ENCODE data around the gene TPK1. TPM values are rescaled to one million over a fixed set of nuclear protein-coding genes. Genes with fewer than 3 reads are reported as not detected.

Gene TPK1
- total RNA-seq, 1 donor from 2014 or later = 14.5 TPM

GRCh38 chr7:144776447-144776846 lies 59.4 kb downstream of the TPK1 start:
- H3K79me2 ChIP-seq (ENCODE audit: low read depth) = no peaks in the 10 kb centered on the region
- H3K4me1 ChIP-seq = no peaks in the 10 kb centered on the region
- no peaks in the 10 kb centered on the region for H3K27me3 Mint-ChIP-seq (ENCODE audit: insufficient read depth, low read depth)
- peaks cover 3% of the 10 kb centered on the region for H3K9me3 Mint-ChIP-seq
- TF ChIP-seq EZH2 (IDR thresholded peaks at IDR 0.05) = no peak
- TF ChIP-seq CTCF (IDR thresholded peaks at IDR 0.05) = no peak
- TF ChIP-seq EZH2phosphoT487 (IDR thresholded peaks at IDR 0.05) = no peak
- no peak overlapping the region for H3K27ac ChIP-seq
- H3K9ac ChIP-seq = no peak overlapping the region
- no peaks in the 10 kb centered on the region for H3K36me3 Mint-ChIP-seq
- no peak for DNase-seq (ENCODE audit: low spot score)
- H3K9me3 ChIP-seq (ENCODE audit: low read depth) = no peaks in the 10 kb centered on the region
- H3K36me3 ChIP-seq = no peaks in the 10 kb centered on the region
- no peak overlapping the region for H3K4me2 ChIP-seq
- no peak overlapping the region for H3K4me3 ChIP-seq
- no peak overlapping the region for H2AFZ ChIP-seq (replicated peaks)
- no peaks in the 10 kb centered on the region for H3K4me1 Mint-ChIP-seq
- no peaks in the 10 kb centered on the region for H3K27me3 ChIP-seq
- H3K27ac Mint-ChIP-seq = no peak overlapping the region
- no peaks in the 10 kb centered on the region for H4K20me1 ChIP-seq (ENCODE audit: low read depth)
- no peak overlapping the region for H3K4me3 Mint-ChIP-seq
- peaks cover 5% of the 10 kb centered on the region for H3F3A ChIP-seq (ENCODE audit: low read depth)

GRCh38 chr7:144775749-144776148 lies 60.1 kb downstream of the TPK1 start:
- H3K4me1 ChIP-seq = no peaks in the 10 kb centered on the region
- Mint-ChIP-seq H3K9me3 (peaks cover 3% of the 10 kb centered on the region), H3K36me3 (no peaks in the 10 kb centered on the region), H3K27ac (no peak overlapping the region), H3K27me3 (ENCODE audit: insufficient read depth, low read depth) (no peaks in the 10 kb centered on the region), H3K4me1 (no peaks in the 10 kb centered on the region), H3K4me3 (no peak overlapping the region)
- peaks cover 5% of the 10 kb centered on the region for H3F3A ChIP-seq (ENCODE audit: low read depth)
- H3K27ac ChIP-seq = no peak overlapping the region
- H3K4me2 ChIP-seq = no peak overlapping the region
- no peaks in the 10 kb centered on the region for H3K79me2 ChIP-seq (ENCODE audit: low read depth)
- no peak for DNase-seq (ENCODE audit: low spot score)
- no peaks in the 10 kb centered on the region for H3K9me3 ChIP-seq (ENCODE audit: low read depth)
- no peak overlapping the region for H2AFZ ChIP-seq (replicated peaks)
- no peaks in the 10 kb centered on the region for H4K20me1 ChIP-seq (ENCODE audit: low read depth)
- H3K4me3 ChIP-seq = no peak overlapping the region
- no peak for TF ChIP-seq EZH2 (IDR thresholded peaks at IDR 0.05)
- TF ChIP-seq CTCF (IDR thresholded peaks at IDR 0.05) = no peak
- no peak for TF ChIP-seq EZH2phosphoT487 (IDR thresholded peaks at IDR 0.05)
- no peaks in the 10 kb centered on the region for H3K36me3 ChIP-seq
- no peaks in the 10 kb centered on the region for H3K27me3 ChIP-seq
- no peak overlapping the region for H3K9ac ChIP-seq

GRCh38 chr7:144771927-144772326 lies 63.9 kb downstream of the TPK1 start:
- no peaks in the 10 kb centered on the region for H3K9me3 ChIP-seq (ENCODE audit: low read depth)
- H2AFZ ChIP-seq (replicated peaks) = no peak overlapping the region
- H3K79me2 ChIP-seq (ENCODE audit: low read depth) = no peaks in the 10 kb centered on the region
- Mint-ChIP-seq H3K4me1 (peaks cover 4% of the 10 kb centered on the region), H3K9me3 (no peaks in the 10 kb centered on the region), H3K36me3 (no peaks in the 10 kb centered on the region), H3K27me3 (ENCODE audit: insufficient read depth, low read depth) (no peaks in the 10 kb centered on the region), H3K27ac (no peak overlapping the region), H3K4me3 (no peak overlapping the region)
- H3K4me2 ChIP-seq = no peak overlapping the region
- no peaks in the 10 kb centered on the region for H3K4me1 ChIP-seq
- DNase-seq (ENCODE audit: low spot score) = no peak
- H3K36me3 ChIP-seq = no peaks in the 10 kb centered on the region
- no peaks in the 10 kb centered on the region for H4K20me1 ChIP-seq (ENCODE audit: low read depth)
- H3K27ac ChIP-seq = no peak overlapping the region
- TF ChIP-seq CTCF (IDR thresholded peaks at IDR 0.05) (no peak), EZH2 (IDR thresholded peaks at IDR 0.05) (no peak), EZH2phosphoT487 (IDR thresholded peaks at IDR 0.05) (no peak)
- H3K27me3 ChIP-seq = no peaks in the 10 kb centered on the region
- no peaks in the 10 kb centered on the region for H3F3A ChIP-seq (ENCODE audit: low read depth)
- no peak overlapping the region for H3K9ac ChIP-seq
- H3K4me3 ChIP-seq = no peak overlapping the region

Measured in neural progenitor cell (in vitro differentiated cells).